ENCODE measurements around the gene PGBD5. TPM values are rescaled to one million over a fixed set of nuclear protein-coding genes. Genes with fewer than 3 reads are reported as not detected.

PGBD5 gene
- total RNA-seq, 1 donor from 2014 or later: 72.4 TPM

GRCh38 chr1:230313453-230314141, 112.5 kb downstream of the PGBD5 start:
- TF ChIP-seq CTCF (IDR thresholded peaks at IDR 0.05; ENCODE audit: partially characterized antibody, unreplicated experiment): no peak
- peaks cover 1% of the 10 kb centered on the region for H3K9me3 Mint-ChIP-seq (ENCODE audit: unreplicated experiment)
- H3K27me3 Mint-ChIP-seq (ENCODE audit: unreplicated experiment): peaks cover 2% of the 10 kb centered on the region
- H3K36me3 Mint-ChIP-seq (ENCODE audit: unreplicated experiment): no peaks in the 10 kb centered on the region
- no peak overlapping the region for H3K27ac Mint-ChIP-seq (ENCODE audit: unreplicated experiment)
- DNase-seq: no peak
- H3K4me3 Mint-ChIP-seq (ENCODE audit: unreplicated experiment): no peak overlapping the region
- H3K4me1 Mint-ChIP-seq (ENCODE audit: low read depth, unreplicated experiment): no peaks in the 10 kb centered on the region

GRCh38 chr1:230312676-230313075, 113.5 kb downstream of the PGBD5 start:
- Mint-ChIP-seq H3K27ac (ENCODE audit: unreplicated experiment) (no peak overlapping the region), H3K4me1 (ENCODE audit: low read depth, unreplicated experiment) (no peaks in the 10 kb centered on the region)

GRCh38 chr1:230310381-230311163, 115.6 kb downstream of the PGBD5 start:
- Mint-ChIP-seq H3K4me1 (ENCODE audit: low read depth, unreplicated experiment) (no peaks in the 10 kb centered on the region), H3K36me3 (ENCODE audit: unreplicated experiment) (no peaks in the 10 kb centered on the region), H3K27ac (ENCODE audit: unreplicated experiment) (no peak overlapping the region), H3K27me3 (ENCODE audit: unreplicated experiment) (peaks cover 2% of the 10 kb centered on the region), H3K4me3 (ENCODE audit: unreplicated experiment) (no peak overlapping the region), H3K9me3 (ENCODE audit: unreplicated experiment) (peaks cover 1% of the 10 kb centered on the region)
- TF ChIP-seq CTCF (IDR thresholded peaks at IDR 0.05; ENCODE audit: partially characterized antibody, unreplicated experiment): peak; percentile 95
- peak; percentile 77 for DNase-seq

More at GRCh38 chr1:230312676-230313075, 113.5 kb downstream of the PGBD5 start:
- TF ChIP-seq CTCF (IDR thresholded peaks at IDR 0.05; ENCODE audit: partially characterized antibody, unreplicated experiment): no peak
- Mint-ChIP-seq H3K9me3 (ENCODE audit: unreplicated experiment) (peaks cover 1% of the 10 kb centered on the region), H3K36me3 (ENCODE audit: unreplicated experiment) (no peaks in the 10 kb centered on the region), H3K27me3 (ENCODE audit: unreplicated experiment) (peaks cover 2% of the 10 kb centered on the region), H3K4me3 (ENCODE audit: unreplicated experiment) (no peak overlapping the region)
- no peak for DNase-seq

- DNase-seq: no peak
- Mint-ChIP-seq H3K27ac (ENCODE audit: unreplicated experiment) (no peak overlapping the region), H3K9me3 (ENCODE audit: unreplicated experiment) (no peaks in the 10 kb centered on the region), H3K4me1 (ENCODE audit: low read depth, unreplicated experiment) (no peaks in the 10 kb centered on the region), H3K27me3 (ENCODE audit: unreplicated experiment) (peaks cover 2% of the 10 kb centered on the region), H3K36me3 (ENCODE audit: unreplicated experiment) (no peaks in the 10 kb centered on the region), H3K4me3 (ENCODE audit: unreplicated experiment) (no peak overlapping the region)
- TF ChIP-seq CTCF (IDR thresholded peaks at IDR 0.05; ENCODE audit: partially characterized antibody, unreplicated experiment): no peak
Measured at GRCh38 chr1:230309646-230310177, 116.4 kb downstream of the PGBD5 start.

GRCh38 chr1:230308821-230309220, 117.3 kb downstream of the PGBD5 start:
- peaks cover 1% of the 10 kb centered on the region for H3K27me3 Mint-ChIP-seq (ENCODE audit: unreplicated experiment)
- no peak for DNase-seq
- no peak overlapping the region for H3K27ac Mint-ChIP-seq (ENCODE audit: unreplicated experiment)
- H3K4me1 Mint-ChIP-seq (ENCODE audit: low read depth, unreplicated experiment): no peaks in the 10 kb centered on the region
- H3K36me3 Mint-ChIP-seq (ENCODE audit: unreplicated experiment): no peaks in the 10 kb centered on the region
- H3K4me3 Mint-ChIP-seq (ENCODE audit: unreplicated experiment): no peak overlapping the region
- no peaks in the 10 kb centered on the region for H3K9me3 Mint-ChIP-seq (ENCODE audit: unreplicated experiment)
- no peak for TF ChIP-seq CTCF (IDR thresholded peaks at IDR 0.05; ENCODE audit: partially characterized antibody, unreplicated experiment)
